ENCODE data around the gene PRRT3. TPM values are rescaled to one million over a fixed set of nuclear protein-coding genes. Genes with fewer than 3 reads are reported as not detected.
A peak's percentile ranks its signal among the peaks of the same experiment; 100 is the strongest.

Gene PRRT3
- total RNA-seq (2016; rRNA removed; fragmentation: Illumina TruSeq; extraction: Trizol) (0.29 and 0.44 TPM in 2 replicates), polyA plus RNA-seq (2011; rRNA removed) (0.22 and 0.26 TPM in 2 replicates), polyA minus RNA-seq (2011; rRNA and poly(A)+ RNA removed; ENCODE audit: low replicate concordance) (0.63 and 0.66 TPM in 2 replicates), Bru-seq, nascent RNA (percentile 35 among the genes with signal in this experiment), BruChase-seq, experiment 1, labeled RNA remaining after a 6-hour chase (percentile 39 among the genes with signal in this experiment), BruChase-seq, experiment 2, labeled RNA remaining after a 2-hour chase (percentile 37 among the genes with signal in this experiment)
- 0.30 and 0.44 TPM in 2 replicates for total RNA-seq (2016; cell fraction: cytosol; rRNA removed; fragmentation: Illumina TruSeq; extraction: Trizol; ENCODE audit: low read depth)
- 0.19 and 0.37 TPM in 2 replicates for total RNA-seq (2016; cell fraction: insoluble cytoplasmic fraction; rRNA removed; fragmentation: Illumina TruSeq; extraction: Trizol)
- total RNA-seq (2016; cell fraction: membrane; rRNA removed; fragmentation: Illumina TruSeq; extraction: Trizol) = 0.37 and 0.41 TPM in 2 replicates
- total RNA-seq (2016; cell fraction: nucleus; rRNA removed; fragmentation: Illumina TruSeq; extraction: Trizol) = 0.34 and 0.47 TPM in 2 replicates
- polyA plus RNA-seq (2011; cell fraction: cytosol; rRNA removed) = 0.21 and 0.32 TPM in 2 replicates
- polyA plus RNA-seq (2011; cell fraction: nucleus; rRNA removed) = 0.61 and 0.68 TPM in 2 replicates
- polyA plus RNA-seq (2012) = 0.27 and 0.59 TPM in 2 replicates
- 0.18 and 0.20 TPM in 2 replicates for polyA plus RNA-seq (2016; cell fraction: cytosol; fragmentation: Illumina TruSeq; extraction: Trizol; ENCODE audit: low read depth)
- polyA plus RNA-seq (2016; cell fraction: insoluble cytoplasmic fraction; fragmentation: Illumina TruSeq; extraction: Trizol; ENCODE audit: low read depth) = 0.21 and 0.25 TPM in 2 replicates
- 0.25 and 0.29 TPM in 2 replicates for polyA plus RNA-seq (2016; cell fraction: membrane; fragmentation: Illumina TruSeq; extraction: Trizol; ENCODE audit: low read depth)
- 0.30 and 0.43 TPM in 2 replicates for polyA plus RNA-seq (2016; cell fraction: nucleus; fragmentation: Illumina TruSeq; extraction: Trizol; ENCODE audit: insufficient read depth, low read depth)
- 0.18 and 0.30 TPM in 2 replicates for polyA minus RNA-seq (2011; cell fraction: cytosol; rRNA and poly(A)+ RNA removed)
- polyA minus RNA-seq (2011; cell fraction: nucleus; rRNA and poly(A)+ RNA removed) = 0.75 and 0.90 TPM in 2 replicates
- long read RNA-seq, experiment 1, partial matches to known transcripts = 1 of 2 reads
- long read RNA-seq, experiment 1, other reads (novel, unspliced or antisense) = 1 of 2 reads
- long read RNA-seq, experiment 2, partial matches to known transcripts = 2 of 2 reads
- long read RNA-seq, experiment 2, other reads (novel, unspliced or antisense) = 0 of 2 reads

- intact Hi-C loops (cut with micrococcal nuclease; ENCODE audit: unreplicated experiment) (no loop called here), in situ Hi-C loops (cut with HindIII; ENCODE audit: extremely low pct_ligation_motif_present, low pct_unique_long_range_greater_than_20kb) (no loop called here)
- TF ChIP-seq RBFOX2 (IDR thresholded peaks at IDR 0.05; ENCODE audit: low read depth, low read length) = peak; percentile 70
- TF ChIP-seq ATF7 (IDR thresholded peaks at IDR 0.05) = peak; percentile 87
- TF ChIP-seq ATF7 (CRISPR knock-in tag; IDR thresholded peaks at IDR 0.05) = no peak
- peak; percentile 12 for TF ChIP-seq ZFP36 (IDR thresholded peaks at IDR 0.05; ENCODE audit: borderline replicate concordance, low read depth, low read length, partially characterized antibody)
- no peak for TF ChIP-seq ZBTB1 (CRISPR knock-in tag; IDR thresholded peaks at IDR 0.05; ENCODE audit: borderline replicate concordance)
- TF ChIP-seq REL (CRISPR knock-in tag; conservative IDR thresholded peaks at IDR 0.05) = no peak
- peak; percentile 84 for TF ChIP-seq AGO2 (optimal IDR thresholded peaks at IDR 0.05; ENCODE audit: low read depth, low read length)
- BruUV-seq (replicated peaks) = no TSS peak
- ATAC-seq = no peak
- Histone ChIP-seq H3K9ac (ENCODE audit: insufficient read depth, low read depth, low read length) (no peak within 1 kb of the TSS), H3K27ac (ENCODE audit: extremely low read length, insufficient read depth, low read length) (no peak within 1 kb of the TSS), H4K20me1 (ENCODE audit: insufficient read depth, low read length) (no peaks in the 10 kb centered on the region), H3K4me3 (replicated peaks in 1 of 3; ENCODE audit: insufficient read depth in 1 of 3, low read depth in 2 of 3, low read length in 3 of 3) (no peak within 1 kb of the TSS), H2AFZ (ENCODE audit: low read length) (no peak within 1 kb of the TSS), H3K4me2 (ENCODE audit: low read depth, low read length) (no peak within 1 kb of the TSS), H3K79me2 (ENCODE audit: insufficient read depth, low read length) (peaks cover 3% of the 10 kb centered on the region), H3K27me3 (ENCODE audit: control insufficient read depth in 1 of 2, insufficient read depth in 2 of 2, low read length in 2 of 2) (no peaks in the 10 kb centered on the region), H3K36me3 (replicated peaks in 1 of 2; ENCODE audit: control insufficient read depth in 1 of 2, insufficient read depth in 2 of 2, low read length in 2 of 2) (no peaks in the 10 kb centered on the region; a peak in 2 of 5 replicates), H3K9me3 (ENCODE audit: low read length) (no peaks in the 10 kb centered on the region), H3K4me1 (ENCODE audit: insufficient read depth, low read length) (peaks cover 53% of the 10 kb centered on the region)
- no peak for FAIRE-seq
- no peak for DNase-seq (ENCODE audit: low spot score)
- ChIA-PET CTCF (ENCODE audit: low intra/inter-chr PET ratio, low total read pairs) (no interaction called here), POLR2A (no interaction called here)
- 98% methylated on average over 49 of the region's 52 CpGs for WGBS (ENCODE audit: low lambda C conversion rate)
Measured at GRCh38 chr3:9951962-9952805, at the start of gene PRRT3. Gene PRRT3, minus strand, starts transcription at chr3:9952408. Its CDS starts 2,293 bp downstream, at chr3:9950115.

All from HepG2 (cell line).